Panc1 (cell line): ENCODE results near the gene TPST2. TPM values are rescaled to one million over a fixed set of nuclear protein-coding genes. Genes with fewer than 3 reads are reported as not detected.
A peak's percentile ranks its signal among the peaks of the same experiment; 100 is the strongest.

Experiments
- microRNA-seq: library from miRNA; unstranded; fragments of <30 nt; microRNA quantifications from one replicate; pipeline ENCODE4 v1.1.0, GENCODE V29; 2020; ENCODE audit not compliant: unreplicated experiment
- total RNA-seq: library from RNA; stranded (reverse); gene quantifications from one replicate; pipeline ENCODE4 v1.2.1, GENCODE V29; 2021; ENCODE audit not compliant: unreplicated experiment

The TPST2 gene
- total RNA-seq, 1 experiment from 2014 or later = 7.1 TPM

Small RNA genes within 50 kb of the gene (microRNA-seq; reads per million reads assigned to microRNA genes)
- gene MIR548J = 4.4 reads per million, percentile 10 among the genes with 10 or more reads in this experiment

Other genes starting within 250 kb of the TPST2 start
- gene ASPHD2, start 160.9 kb downstream of the TPST2 start, total RNA-seq = 0.15 TPM
- gene HPS4, start 106.3 kb downstream of the TPST2 start, total RNA-seq = 26.2 TPM
- 21.9 TPM for gene SRRD, start 106.3 kb downstream of the TPST2 start, total RNA-seq
- gene TFIP11, start 77.7 kb downstream of the TPST2 start, total RNA-seq = 29.8 TPM
- gene CRYBB1, start 27.9 kb upstream of the TPST2 start, total RNA-seq = not detected
- not detected for gene CRYBA4, start 31.8 kb upstream of the TPST2 start, total RNA-seq
- gene MIAT, start 67.5 kb upstream of the TPST2 start, total RNA-seq = 0.33 TPM